H1 (cell line): Measurements from ENCODE around the gene DHDDS. TPM values are rescaled to one million over a fixed set of nuclear protein-coding genes. Genes with fewer than 3 reads are reported as not detected.

Experiments used
- EGR1 ChIP-seq: IDR thresholded peaks from 2 replicates; pipeline ENCODE4 v1.6.1; 2011; ENCODE audit warnings: low read depth, low read length, borderline replicate concordance
- FOSL1 ChIP-seq: IDR thresholded peaks from 2 replicates; pipeline ENCODE4 v1.6.1; 2011; ENCODE audit warnings: mild to moderate bottlenecking, low read depth, low read length, moderate library complexity; ENCODE audit not compliant: insufficient read depth
- JUND ChIP-seq: IDR thresholded peaks from 2 replicates; pipeline ENCODE4 v1.6.1; 2011; ENCODE audit warnings: mild to moderate bottlenecking, improper control_type of control experiment, low read length
- polyA plus RNA-seq, 7 experiments: library from polyadenylated mRNA; depleted of rRNA in 3 of 7; stranded (reverse) in 5 of 7; unstranded in 2 of 7; fragments of >200 nt in 5 of 7; fragments of 200-250 nt in 2 of 7; gene quantifications; 1 replicate in 5 of 7; 2 replicates in 1 of 7; 4 replicates in 1 of 7; pipeline versions ENCODE4 v1.2.1 to v1.2.3, GENCODE V29; 2011 to 2013; ENCODE audit warnings: missing spikeins in 2 of 7, mixed read lengths in 2 of 7
- total RNA-seq: library from RNA; stranded (reverse); fragmentation: NEBNext Ultra II Directional; extraction: Animal tissue kit (Norgen Biotek cat#: 25700); gene quantifications from 2 replicates; pipeline ENCODE4 v1.2.1, GENCODE V29; 2021

DHDDS gene
- total and polyA plus RNA-seq, 2 of the 8 experiments (the other 6 are each of a cell fraction or from before 2014, with no cell fraction given), result 28.3 to 44.6 TPM

- TF ChIP-seq EGR1 (0 out of 2 replicates have a peak, but pooled peaks have one; percentile 32), JUND (no peak), FOSL1 (no peak)
These were observed 22.8 kb upstream of the DHDDS start (continued) for GRCh38 chr1:26409191-26409807.
